Fibroblast of gingiva (primary cell): Measurements from ENCODE around the gene ATP8A1.
A peak's percentile ranks its signal among the peaks of the same experiment; 100 is the strongest.

ENCODE experiments used
- DNase-seq: peaks from one replicate; pipeline ENCODE4 v3.0.0-alpha.2; 2011; ENCODE audit warnings: low read depth

Gene ATP8A1

DNA sequence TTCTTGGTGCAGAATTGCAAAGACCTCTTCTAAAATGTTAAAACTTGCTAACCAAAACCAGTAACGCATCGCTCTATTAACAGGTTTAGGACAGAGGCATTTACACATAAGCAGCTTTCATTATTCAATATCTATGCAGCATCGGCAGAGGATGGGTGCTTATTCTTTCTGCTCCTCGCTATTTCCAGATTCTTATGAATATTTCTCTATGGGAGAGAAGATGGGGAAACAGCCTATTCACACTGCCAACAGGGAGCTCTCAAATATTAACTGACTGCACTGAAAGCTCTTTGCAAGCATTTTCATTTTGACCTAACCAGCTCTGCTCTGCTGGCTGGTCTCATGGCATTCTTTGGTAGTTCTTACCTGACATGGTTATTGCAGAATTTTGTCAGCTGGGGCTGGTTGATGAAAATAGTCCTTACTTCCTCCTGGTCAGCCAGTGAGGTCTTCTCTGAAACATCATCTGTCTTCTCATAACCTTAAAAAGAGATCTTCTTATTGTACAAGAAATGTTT lies 30.2 kb downstream of the ATP8A1 start:
- no peak for DNase-seq

DNA sequence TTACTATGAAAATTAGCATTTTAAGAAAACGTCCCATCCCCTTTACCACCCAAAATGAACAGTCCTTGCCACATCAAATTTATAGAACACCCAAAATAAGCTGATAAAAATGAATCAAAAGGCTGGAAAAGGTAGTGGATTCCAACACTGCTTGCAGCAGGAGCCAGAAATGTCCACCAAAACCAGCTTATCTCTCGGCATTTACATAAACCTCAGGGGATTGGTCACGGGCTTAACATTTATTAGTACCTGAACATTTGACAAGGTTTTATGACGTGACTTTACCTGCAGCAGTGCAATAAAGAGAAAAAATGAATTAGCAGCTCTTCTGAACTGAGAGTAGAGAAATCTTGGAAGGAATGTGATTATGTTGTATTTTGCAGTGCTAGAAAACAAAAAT lies 31.6 kb downstream of the ATP8A1 start:
- DNase-seq, result no peak

DNA sequence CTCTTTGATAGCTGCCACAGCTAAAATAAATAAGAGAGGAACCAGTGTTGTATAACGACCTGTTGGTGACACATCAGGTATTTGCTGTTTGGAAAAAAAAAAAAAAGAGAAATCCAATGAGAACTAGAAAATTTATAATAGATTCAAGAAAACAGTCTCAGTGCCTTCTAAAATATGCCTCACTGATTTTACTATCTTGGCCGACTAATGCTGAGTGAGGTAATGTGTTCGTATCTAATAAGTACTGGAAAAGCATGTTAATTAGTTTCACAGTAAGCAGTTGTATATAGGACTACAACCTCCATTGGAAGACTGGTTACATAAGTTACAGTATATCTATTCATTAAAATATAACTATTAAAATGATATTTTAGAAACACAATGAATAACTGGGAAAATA lies 32.4 kb downstream of the ATP8A1 start:
- no peak for DNase-seq

DNA sequence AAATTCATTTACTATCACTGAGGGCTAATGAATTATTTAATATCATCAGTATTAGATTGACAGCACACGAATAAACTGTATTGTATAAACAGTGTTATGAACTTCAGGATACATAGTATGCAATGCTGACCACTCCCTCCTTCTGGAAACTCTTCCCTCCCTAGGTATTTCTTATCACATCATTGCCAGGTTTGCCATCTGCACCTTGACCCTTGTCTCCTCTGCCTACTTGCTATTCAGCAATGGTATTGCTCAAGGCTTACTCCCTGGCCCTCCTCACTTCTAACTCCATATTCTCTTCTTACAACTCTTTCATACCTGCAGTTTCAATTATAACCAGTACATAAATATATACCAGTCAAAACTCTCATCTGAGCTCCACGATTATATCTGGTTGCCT lies 38.9 kb downstream of the ATP8A1 start:
- DNase-seq, result no peak

DNA sequence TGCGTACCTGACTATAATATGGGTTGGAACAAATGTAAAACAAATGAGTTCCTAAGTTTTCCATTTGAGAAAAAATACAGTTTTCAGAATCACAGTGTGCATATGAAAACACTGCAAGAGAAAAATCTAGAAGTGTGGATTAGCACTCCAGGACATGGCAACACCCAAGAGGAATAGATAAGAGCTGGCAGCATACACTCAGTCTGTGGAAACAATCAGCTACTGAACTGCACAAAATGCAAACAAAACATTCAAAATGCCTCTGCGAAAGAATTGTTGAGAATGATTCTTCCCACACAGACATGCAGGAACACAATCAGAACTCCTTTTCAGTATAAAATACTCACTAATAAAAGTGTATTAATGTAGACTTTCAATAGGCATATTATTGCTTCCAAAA lies 39.9 kb downstream of the ATP8A1 start:
- DNase-seq, result no peak

DNA sequence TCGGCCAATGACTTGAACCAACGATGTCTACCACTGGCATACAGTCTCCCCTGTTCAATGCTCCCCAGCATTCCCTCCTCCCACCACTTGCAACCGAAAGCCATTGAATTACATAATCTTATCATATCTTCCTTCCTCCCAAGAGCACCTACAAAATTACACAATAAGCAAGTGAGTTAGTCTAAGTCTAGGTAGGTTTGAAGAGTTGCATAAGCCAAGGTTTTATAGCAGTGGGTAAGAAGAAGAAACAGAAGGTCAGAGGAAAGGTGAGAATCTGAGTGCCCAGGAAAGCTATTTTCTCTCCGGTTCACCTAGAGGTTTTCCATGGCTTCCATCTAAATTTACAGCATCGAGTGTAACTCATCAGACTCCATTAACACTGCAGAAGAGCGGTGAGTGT lies 40.3 kb downstream of the ATP8A1 start:
- no peak for DNase-seq

GRCh38 chr4:42615131-42615763 lies 41.7 kb downstream of the ATP8A1 start:
- DNase-seq, result no peak

DNA sequence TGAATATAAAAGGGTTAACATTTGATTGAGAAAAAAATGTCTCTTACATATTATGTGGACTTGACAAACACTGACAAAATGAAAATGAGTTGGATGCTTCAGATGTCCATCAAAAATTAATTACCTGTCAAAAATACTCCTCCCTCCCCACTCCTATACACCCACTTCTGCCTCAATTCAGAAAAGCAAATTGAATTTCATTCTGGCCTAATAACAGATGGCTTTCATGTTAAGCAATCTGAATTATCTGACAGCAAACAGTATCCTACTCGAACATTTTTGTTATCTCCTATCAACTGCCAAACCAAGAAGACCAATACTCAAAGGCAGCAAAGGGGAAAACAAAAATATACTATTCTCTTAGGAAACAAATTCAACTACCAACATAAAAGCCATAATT lies 44.0 kb downstream of the ATP8A1 start:
- no peak for DNase-seq

GRCh38 chr4:42610941-42611340 lies 46.0 kb downstream of the ATP8A1 start:
- no peak for DNase-seq

- DNase-seq, result no peak
These were observed 47.9 kb downstream of the ATP8A1 start for GRCh38 chr4:42609051-42609450.

DNA sequence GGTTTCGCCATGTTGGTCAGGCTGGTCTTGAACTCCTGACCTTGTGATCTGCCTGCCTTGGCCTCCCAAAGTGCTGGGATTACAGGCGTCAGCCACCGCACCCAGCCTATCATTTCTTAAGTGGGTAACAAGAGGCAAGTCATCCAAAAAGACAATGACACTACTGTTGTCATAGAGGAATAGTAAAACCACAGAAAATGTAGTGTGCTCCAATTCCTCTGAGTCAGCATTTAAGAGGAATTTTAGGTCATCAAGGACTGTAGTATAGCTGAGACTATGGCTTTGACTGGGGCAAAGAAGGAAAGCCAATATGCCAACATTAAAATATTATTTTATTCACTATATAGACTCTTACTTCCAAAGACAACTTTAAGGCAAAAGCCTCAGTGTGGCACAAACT lies 48.4 kb downstream of the ATP8A1 start:
- no peak for DNase-seq

- no peak for DNase-seq
These were observed 49.7 kb downstream of the ATP8A1 start for GRCh38 chr4:42607011-42607726.

DNA sequence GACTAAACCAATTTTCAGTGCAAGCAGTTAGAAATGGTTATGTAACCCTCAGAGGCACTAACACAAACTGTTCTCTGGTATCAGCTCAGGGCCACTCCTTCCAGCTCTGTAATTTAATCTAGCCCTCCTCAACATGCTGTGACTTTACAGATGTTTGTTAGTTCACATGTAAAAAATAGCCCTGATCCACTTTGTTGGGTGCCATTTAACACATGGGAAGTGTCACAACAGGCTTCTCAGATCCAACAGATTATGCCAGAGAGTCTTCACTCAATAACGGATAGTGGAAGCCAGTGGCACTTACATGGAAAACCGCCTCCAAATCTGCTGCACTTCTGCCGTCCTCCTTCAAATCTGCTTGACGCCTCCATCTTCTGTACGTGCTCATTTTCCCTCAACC lies 51.6 kb downstream of the ATP8A1 start:
- DNase-seq, result no peak

DNA sequence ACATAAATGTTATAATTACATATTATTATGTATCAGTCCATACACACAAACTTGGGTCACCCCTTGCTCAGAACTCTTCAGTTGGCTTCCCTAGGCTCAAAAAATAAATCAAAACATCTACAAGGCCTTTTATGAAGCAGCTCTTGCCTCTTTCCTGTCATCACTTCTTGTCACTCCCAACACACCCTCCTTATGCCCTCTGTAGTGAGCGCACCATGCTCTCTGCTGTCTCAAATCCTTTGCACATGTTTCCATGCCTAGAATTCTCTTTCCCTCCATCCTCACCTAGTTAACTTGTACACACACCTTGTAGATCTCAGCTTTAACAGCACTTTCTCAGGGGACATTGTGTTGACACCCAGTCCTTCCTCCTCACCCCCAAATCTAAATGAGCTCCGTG lies 53.0 kb downstream of the ATP8A1 start:
- no peak for DNase-seq

- no peak for DNase-seq
These were observed 56.3 kb downstream of the ATP8A1 start for GRCh38 chr4:42600578-42600977.

DNA sequence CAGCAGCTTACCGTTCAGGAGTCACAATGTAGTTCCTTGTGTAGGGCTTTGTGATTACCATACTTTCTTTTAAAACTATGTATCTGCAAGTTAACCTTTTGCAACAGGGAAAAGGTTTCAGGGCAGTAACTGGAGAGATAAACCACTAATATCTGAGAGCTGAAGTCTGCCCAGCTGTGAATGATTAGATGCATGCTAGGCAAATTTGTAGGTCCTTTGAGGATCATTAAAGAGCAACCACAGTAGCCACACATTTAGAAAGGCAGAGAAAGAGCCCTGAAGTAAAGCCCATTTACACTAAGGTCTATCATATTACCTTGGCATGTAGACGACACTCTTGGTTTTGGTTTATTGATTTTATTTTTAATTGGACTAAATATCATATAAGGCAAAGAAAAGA lies 60.0 kb downstream of the ATP8A1 start:
- DNase-seq, result no peak

GRCh38 chr4:42594888-42595287 lies 62.0 kb downstream of the ATP8A1 start:
- DNase-seq, result no peak

GRCh38 chr4:42588909-42589308 lies 68.0 kb downstream of the ATP8A1 start:
- no peak for DNase-seq

DNA sequence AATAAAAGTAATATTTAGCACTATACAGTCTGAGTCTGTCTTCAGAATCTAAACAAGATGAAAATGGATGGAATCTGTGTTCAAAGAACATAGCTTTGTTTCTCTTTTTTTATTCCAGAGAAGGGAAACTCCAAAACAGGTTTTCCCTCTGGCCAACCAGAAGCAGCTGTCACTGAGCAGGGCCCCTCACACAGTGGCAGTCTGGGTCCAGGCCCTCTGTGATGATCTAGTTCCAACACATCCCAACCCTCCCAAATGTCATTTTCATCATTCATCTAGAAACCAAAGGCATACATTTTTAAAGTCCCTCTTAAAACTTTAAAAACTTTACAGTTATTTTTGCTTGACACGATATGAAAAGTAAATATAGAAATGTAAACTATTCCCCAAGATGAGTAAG lies 70.1 kb downstream of the ATP8A1 start:
- DNase-seq, result no peak

DNA sequence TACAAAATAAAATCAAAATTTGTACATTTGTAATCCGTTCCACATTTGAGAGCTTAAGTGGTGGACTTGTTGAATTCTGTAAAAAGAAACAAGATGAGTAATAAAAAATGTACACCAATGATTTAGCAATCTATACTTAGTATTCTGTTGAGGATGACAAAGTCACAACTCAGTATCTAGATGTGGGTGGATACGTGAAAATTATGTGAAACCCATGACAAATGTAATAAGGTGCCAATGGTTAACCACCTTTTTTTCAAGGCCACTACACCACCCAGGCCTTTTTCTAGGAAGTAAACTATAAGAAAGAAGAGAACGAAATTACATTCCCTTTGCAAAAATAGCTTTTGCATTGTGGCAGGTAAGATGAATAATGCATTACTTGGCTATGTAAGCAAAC lies 77.0 kb downstream of the ATP8A1 start:
- no peak for DNase-seq

DNA sequence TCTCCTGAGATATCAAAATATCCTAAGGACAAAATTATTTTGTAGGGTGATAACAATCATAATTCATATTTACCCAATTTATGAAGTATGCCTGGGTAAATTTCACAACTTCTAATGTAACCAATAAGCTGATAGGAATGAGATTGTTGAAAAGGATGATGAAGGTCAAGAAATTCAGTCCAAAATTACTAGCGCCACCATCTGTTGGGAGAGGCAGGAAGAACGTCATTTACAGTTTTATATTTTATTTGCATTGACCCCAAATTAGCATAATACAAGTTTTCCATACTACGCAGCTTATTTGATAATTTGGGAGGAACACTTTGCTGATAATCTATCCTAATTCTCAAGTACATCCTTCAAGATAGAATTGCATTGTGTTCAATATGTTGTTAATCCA lies 78.7 kb downstream of the ATP8A1 start:
- no peak for DNase-seq

DNA sequence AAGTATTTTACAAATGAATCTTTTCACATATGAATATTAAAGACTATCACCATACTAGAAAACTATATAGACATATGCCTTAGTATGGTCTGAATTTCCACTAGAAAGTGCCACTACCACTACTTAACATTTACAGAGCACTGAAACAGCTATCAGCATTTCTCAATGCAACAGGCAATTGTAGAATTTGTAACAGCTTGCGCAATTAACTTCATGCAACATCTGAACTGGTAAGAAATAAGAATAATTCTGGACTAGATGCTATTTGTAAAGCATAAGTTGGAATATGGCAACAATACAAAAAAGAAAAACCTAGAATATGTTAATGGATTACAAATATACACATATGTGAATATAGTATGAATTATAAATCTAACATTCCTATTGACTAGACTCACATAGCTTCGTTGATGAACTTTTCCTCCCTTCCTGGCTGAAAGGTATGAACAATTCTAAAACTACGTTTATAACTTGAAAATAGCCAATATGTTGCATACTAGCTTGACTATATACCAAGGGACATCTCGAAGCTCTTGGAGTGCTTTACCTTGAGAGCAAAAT lies 82.0 kb downstream of the ATP8A1 start:
- no peak for DNase-seq

GRCh38 chr4:42573249-42573648 lies 83.7 kb downstream of the ATP8A1 start:
- no peak for DNase-seq

DNA sequence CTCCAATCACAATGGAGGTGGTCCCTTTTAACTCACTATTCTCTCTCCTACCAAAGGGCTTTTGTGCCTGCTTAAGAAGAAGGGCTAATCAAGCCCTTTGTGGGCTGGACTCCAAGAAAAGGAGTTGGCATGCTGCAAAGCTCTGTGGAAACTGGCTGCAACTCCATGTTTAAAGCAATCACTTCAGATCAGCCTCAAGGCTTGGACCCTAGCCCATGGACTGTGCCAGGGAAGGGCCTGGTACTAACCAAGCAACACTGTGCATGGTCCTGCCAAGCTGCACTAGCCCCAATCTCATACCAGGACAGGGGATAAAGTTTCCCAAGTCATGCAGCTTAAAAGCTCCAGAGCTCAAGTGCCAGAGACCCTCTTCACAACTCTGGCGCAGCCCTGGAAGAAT lies 86.7 kb downstream of the ATP8A1 start:
- peak; percentile 15 for DNase-seq
